GM18511 (cell line): Measurements from ENCODE around the gene ELMO1.

Experiments
- ATAC-seq: cut with Tn5 transposase; IDR thresholded peaks from one replicate; pipeline ENCODE4 v1.9.1; 2021; ENCODE audit warnings: mild to moderate bottlenecking, moderate library complexity; ENCODE audit not compliant: unreplicated experiment

The ELMO1 gene

DNA sequence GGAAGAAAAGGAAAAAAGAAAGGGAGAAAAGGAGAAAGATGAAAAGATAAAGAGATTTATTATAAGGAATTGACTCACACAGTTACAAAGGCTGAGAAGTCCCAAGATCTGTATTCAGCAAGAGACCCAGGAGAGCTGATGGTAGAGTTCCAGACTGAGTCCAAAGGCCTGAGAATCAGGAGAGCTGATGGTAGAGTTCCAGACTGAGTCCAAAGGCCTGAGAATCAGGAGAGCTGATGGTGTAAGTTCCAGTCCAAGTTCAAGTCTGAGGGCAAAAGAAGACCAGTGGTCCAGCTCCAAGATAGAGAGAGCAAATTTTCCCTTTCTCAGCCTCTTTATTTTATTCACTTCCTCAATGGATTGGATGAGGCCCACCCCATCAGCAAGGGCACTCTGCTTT, 627.0 kb downstream of the ELMO1 start:
- no peak for ATAC-seq

DNA sequence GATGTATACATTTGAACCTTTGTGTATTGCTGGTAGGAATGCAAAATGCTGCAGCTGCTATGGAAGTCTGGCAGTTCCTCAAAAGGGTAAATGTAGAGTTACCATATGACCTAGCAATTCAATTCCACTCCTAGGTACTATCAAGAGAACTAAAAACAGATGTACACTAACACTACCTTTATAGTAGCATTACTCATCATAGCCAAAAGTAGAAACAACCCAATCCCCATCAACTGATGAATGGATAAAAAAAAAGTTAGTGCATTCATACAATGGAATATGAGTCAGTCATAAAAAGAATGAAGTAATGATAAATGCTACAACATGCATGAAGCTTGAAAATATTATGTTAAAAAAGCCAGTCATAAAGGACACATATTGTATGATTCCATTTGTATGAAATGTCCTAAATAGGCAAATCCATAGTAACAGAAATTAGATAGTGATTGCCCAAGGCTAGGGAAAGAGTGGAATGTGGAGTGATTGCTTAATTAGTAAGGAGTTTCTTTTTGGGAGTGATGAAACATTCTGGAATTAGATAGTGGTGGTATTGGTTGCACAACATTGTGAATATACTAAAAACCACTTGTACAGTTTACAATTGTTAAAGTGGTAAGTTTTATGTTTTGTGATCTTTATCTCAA, 628.0 kb downstream of the ELMO1 start:
- no peak for ATAC-seq

DNA sequence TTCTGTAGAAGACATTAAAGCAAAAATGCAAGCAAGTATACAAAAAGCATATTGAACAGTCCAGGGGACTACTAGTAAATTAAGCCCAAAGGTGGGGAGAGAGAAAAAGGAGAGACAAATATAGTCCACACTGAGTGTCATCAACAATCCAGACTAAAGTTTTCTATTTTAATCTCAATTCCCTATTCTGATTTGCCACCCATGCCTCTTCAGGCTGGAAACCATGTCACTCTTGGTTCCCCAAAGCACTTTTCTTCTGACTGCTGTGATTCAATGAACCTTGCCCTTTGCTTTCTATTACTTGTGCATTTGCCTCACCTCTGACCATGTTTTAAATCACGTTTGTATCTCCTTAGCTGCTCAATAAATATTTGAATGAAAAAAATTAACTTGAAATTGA, 629.0 kb downstream of the ELMO1 start:
- no peak for ATAC-seq

DNA sequence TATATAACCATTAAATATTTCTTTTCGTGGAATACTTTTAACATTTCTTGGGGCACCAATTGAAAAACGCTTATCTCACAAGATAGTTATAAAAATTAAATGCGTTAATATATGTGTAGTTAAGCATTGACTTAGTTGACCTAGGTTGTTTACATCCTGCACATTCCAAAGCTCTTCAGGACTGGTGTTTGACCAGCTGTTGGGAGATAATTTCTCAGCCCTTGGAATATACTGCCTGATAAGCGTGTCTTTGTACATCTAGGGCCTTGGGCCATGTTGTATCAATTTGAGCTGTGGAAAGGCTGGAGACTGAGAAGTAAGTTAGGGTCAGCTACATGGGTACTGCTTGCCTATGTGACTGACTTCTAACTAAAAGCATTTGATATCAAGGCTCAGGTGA, 634.4 kb downstream of the ELMO1 start:
- no peak for ATAC-seq

DNA sequence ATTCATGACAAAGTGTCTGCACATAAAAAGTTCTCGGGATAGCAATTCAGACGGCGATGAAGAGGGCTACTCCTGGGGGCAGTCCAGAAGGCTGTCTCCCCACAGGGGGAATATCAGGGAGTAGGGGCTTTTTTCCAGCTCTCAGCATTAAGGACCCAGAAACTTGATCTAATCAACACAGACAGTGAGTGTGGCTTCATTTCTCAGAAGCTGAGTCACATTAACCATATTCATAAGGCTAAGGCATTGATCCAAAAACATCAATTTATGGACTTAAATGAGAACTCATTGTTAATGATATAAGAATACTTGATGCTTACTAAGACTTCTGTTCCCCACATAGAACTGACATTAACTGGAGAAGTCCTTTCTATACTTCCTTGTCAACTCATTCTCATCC, 636.9 kb downstream of the ELMO1 start:
- ATAC-seq: no peak

DNA sequence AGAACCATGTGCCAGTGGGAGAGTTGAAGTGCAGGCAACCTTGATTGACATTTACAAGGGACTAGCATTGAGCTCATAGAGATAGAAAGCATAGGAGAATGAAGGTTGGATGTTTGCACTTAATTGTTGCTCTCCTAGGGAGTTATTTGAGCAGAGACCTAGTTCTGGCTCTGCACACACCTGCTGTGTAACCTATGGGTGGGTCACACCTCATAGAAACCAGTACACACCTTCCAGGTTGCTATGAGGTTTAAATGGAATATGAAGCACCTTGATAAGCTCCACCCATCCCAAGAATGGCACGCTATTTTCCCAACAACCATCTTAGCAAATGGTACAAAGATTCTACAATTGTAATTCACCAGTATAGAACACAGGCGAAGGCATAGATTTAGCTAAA, 638.2 kb downstream of the ELMO1 start:
- no peak for ATAC-seq

DNA sequence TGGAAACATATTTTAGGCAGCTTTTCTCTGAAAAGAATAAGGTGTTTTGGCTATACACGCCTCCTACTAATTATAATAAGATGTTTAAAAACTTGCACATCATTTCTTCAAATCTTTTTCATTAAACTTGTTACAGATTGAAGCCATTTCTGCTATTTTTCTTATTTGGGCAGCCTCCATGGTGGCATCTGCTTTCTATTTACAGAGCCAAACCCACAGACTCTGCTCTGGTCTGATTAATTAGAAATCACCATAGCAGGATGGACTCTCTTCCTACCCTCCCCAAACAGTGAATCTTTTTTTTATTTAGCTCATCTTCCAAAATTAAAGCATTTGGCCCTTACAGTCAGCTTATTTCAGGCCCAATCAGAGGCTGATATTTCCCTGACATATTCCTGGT, 638.6 kb downstream of the ELMO1 start:
- ATAC-seq: no peak

DNA sequence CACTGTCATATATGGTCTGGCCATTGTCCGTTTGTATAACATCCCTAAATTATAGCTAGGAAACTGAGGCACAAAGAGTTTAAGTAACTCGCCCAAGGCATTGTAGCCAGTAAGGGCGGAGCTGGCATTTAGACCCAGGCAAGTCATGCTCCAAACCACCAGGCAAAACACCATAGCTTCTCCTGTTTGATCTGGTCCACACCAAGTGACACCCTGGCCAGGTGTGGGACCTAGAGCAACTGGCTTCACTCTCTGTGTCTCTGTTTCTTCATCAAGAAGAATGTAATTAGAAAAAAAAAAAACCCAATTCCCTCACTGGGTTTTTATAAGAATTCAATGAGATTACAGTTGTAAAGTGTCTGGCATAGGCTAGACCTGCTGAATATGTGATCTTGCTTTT, 639.2 kb downstream of the ELMO1 start:
- ATAC-seq: no peak

DNA sequence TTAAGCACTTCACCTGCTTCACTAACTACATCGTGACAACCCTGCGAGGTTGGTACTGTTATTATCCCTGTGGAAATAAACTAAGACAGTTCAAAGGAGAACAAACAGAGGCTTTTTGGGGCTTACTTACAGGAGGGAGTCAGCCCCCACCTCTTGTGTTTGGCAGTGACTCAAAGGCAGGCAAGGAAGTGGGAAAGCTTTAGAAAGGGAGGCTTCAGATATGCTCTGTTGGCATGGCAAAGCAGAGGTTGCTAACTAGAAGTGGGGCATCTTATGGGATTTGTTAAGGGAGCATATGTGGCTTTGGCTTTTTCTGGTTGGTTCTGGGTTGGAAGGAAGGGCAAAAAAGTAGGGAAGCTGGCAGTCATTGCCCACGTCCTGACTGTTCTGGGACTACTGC, 639.6 kb downstream of the ELMO1 start:
- ATAC-seq: no peak

DNA sequence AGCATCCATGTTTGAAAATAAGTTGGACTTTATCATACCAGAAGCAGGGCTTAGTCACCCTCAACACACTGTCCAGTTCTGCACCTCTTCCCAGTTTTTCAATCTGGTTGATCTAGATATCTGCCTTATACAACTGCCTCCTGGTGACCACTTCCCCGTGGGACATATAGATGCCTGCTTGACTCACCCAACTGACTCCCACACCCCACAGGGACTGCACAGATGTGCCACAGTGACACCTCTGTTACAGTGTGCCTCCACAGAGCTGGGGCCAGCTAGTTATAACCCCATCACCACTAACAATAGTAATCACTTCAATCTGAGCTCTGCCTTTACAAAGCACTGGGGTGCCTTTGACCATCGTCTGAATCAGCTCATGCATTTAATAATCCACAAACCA, 641.8 kb downstream of the ELMO1 start:
- no peak for ATAC-seq
